ENCODE measurements around the gene PDCD5. TPM values are rescaled to one million over a fixed set of nuclear protein-coding genes. Genes with fewer than 3 reads are reported as not detected.
"Not testable (repeated sequence)": the region's sequence is repeated elsewhere in the genome, so short reads cannot be mapped to it uniquely, and the experiment has no call there.

PDCD5 gene
- total and polyA plus RNA-seq, 9 donors = 109 to 134 (median 115) TPM

DNA sequence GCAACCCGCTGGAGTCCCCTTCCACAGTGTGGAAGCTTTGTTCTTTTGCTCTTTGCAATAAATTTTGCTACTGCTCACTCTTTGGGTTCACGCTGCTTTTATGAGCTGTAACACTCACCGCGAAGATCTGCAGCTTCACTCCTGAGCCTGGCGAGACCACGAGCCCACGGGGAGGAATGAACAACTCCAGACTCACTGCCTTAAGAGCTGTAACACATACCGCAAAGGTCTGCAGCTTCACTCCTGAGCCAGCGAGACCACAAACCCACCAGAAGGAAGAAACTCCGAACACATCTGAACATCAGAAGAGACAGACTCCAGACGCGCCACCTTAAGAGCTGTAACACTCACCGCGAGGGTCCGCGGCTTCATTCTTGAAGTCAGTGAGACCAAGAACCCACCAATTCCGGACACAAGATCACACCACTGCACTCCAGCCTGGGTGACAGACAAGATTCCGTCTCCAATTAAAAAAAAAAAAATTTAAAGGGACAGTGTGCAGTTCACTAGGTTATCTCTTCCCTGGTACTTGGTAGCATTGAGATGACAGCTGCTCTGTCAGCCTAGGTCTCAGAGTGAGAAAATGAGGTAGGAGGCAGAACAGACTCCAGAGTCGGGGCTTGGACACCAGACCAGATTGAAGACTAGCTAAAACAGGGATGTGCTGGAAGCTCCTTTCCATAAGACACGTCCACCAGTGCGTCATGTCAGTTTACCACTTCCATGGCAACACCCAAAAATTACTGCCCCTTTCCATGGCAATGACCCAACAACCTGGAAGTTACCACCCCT lies 8.1 kb upstream of the PDCD5 start:
- H3K4me1 ChIP-seq (ENCODE audit: control insufficient read depth, insufficient read depth, low read length); DNase-seq; H3K36me3 ChIP-seq (ENCODE audit: control insufficient read depth, insufficient read depth, low read length): not testable (repeated sequence)

DNA sequence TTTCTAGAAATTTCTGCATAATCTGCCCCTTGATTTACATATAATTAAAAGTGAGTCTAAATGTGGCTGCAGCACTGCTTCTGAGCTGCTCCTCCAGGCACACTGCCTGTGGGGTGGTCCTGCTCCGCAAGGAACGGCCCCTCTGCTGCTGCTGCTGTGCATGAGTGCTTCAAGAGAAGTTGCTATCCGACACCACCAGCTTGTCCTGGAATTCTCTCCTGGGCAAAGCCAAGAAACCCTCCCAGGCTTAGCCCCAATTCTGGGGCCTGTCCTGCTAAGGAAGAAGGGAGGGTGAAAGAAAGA lies 7.5 kb upstream of the PDCD5 start:
- WGBS (ENCODE audit: insufficient coverage) = 53% methylated on average over 2 of the region's 3 CpGs
- H3K4me1 ChIP-seq (ENCODE audit: control insufficient read depth, insufficient read depth, low read length) = no peaks in the 10 kb centered on the region
- no peak overlapping the region for H3K27ac ChIP-seq (ENCODE audit: low read length)
- H3K27me3 ChIP-seq (ENCODE audit: control insufficient read depth, insufficient read depth, low read length) = peaks cover 3% of the 10 kb centered on the region
- H3K36me3 ChIP-seq (ENCODE audit: control insufficient read depth, insufficient read depth, low read length) = no peaks in the 10 kb centered on the region
- H3K9me3 ChIP-seq (replicated peaks; ENCODE audit: control insufficient read depth, low read depth, low read length) = no peaks in the 10 kb centered on the region
- DNase-seq = no peak
- H3K4me3 ChIP-seq (ENCODE audit: low read length) = no peak overlapping the region

More for the DNA sequence above, 8.1 kb upstream of the PDCD5 start:
- not testable (repeated sequence) for H3K4me3 ChIP-seq (ENCODE audit: low read length); H3K27me3 ChIP-seq (ENCODE audit: control insufficient read depth, insufficient read depth, low read length); H3K27ac ChIP-seq (ENCODE audit: low read length); H3K9me3 ChIP-seq (replicated peaks; ENCODE audit: control insufficient read depth, low read depth, low read length)
- 48% methylated on average over 9 of the region's 21 CpGs for WGBS (ENCODE audit: insufficient coverage)

DNA sequence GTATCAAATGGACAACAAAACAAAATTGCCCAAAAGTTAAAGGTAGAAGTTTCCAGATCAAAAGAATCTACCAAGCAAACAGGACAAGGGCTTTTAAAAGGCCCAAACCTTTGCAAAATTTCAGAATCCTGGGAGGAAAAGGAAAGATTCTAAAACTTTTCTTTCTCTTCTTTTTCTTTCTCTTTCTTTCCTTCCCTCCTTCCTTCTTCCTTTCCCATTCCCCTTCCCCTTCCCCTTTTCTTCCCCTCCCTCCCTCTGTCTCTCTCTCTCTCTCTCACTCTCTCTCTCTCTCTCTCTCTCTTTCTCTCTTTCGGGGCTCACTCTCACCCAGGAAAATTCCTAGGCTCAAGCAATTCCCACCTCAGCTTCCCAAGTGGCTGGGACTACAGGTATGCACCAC lies 4.2 kb upstream of the PDCD5 start:
- WGBS (ENCODE audit: insufficient coverage) = no CpG with 5 or more reads among the region's 1 CpG
- no peak for DNase-seq
- Histone ChIP-seq H3K27me3 (ENCODE audit: control insufficient read depth, insufficient read depth, low read length) (peaks cover 3% of the 10 kb centered on the region), H3K4me3 (ENCODE audit: low read length) (no peak overlapping the region), H3K9me3 (replicated peaks; ENCODE audit: control insufficient read depth, low read depth, low read length) (no peaks in the 10 kb centered on the region), H3K4me1 (ENCODE audit: control insufficient read depth, insufficient read depth, low read length) (peaks cover 7% of the 10 kb centered on the region), H3K27ac (ENCODE audit: low read length) (no peak overlapping the region), H3K36me3 (ENCODE audit: control insufficient read depth, insufficient read depth, low read length) (no peaks in the 10 kb centered on the region)

DNA sequence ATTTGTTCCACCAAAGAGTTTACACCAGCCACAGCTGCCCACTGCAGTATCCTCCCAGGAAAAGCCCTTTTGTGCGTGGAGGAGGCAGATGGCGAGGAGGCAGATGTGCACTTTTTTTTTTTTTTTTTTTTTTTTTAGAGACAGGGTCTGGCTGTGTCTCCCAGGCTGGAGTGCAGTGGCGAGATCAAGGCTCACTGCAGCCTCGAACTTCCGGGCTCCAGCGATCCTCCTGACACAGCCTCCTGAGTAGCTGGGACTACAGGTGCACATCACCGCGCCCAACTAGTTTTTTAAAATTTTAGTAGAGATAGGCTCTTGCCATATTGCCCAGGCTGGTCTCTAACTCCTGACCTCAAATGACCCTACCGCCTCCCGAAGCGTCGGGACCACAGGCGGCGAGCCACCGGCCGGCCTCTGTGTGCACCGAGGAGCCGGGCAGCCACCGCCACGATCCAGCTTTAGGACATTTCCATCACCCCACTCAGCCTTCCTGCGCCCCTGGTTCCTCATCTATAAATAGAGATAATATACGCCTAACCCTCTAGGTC lies 563 bp upstream of the PDCD5 start:
- Histone ChIP-seq H3K36me3 (ENCODE audit: control insufficient read depth, insufficient read depth, low read length) (peaks cover 18% of the 10 kb centered on the region), H3K4me3 (ENCODE audit: low read length) (peak overlapping the region; percentile 62), H3K27ac (ENCODE audit: low read length) (peak overlapping the region; percentile 29), H3K4me1 (ENCODE audit: control insufficient read depth, insufficient read depth, low read length) (peaks cover 10% of the 10 kb centered on the region), H3K27me3 (ENCODE audit: control insufficient read depth, insufficient read depth, low read length) (peaks cover 3% of the 10 kb centered on the region), H3K9me3 (replicated peaks; ENCODE audit: control insufficient read depth, low read depth, low read length) (no peaks in the 10 kb centered on the region)
- no peak for DNase-seq
- WGBS (ENCODE audit: insufficient coverage) = 35% methylated on average over 4 of the region's 22 CpGs

DNA sequence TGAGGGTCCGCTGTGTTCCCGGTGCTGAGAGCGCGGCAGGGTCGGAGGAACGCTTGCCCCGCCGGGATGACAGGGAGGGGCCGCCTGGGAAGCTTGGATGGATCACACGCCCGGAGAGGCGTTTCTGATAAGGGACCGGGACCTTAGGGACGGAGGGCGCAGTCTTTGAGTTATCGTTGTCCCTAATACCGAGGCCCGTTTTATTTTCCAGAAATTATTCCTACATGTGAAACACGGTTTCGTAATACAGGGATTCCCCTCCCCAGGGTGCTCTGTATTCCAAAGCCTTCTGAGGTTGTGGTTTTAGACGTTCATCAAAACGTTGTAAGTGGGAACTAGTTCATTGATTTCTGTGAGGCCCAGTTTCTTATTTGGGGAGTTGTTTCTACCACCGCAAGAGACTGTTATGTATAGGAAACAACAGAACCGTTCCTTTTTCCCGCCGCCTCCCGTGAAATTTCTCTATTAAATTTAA lies 752 bp downstream of the PDCD5 start:
- Histone ChIP-seq H3K9me3 (replicated peaks; ENCODE audit: control insufficient read depth, low read depth, low read length) (no peaks in the 10 kb centered on the region), H3K4me3 (ENCODE audit: low read length) (peak overlapping the region; percentile 90), H3K36me3 (ENCODE audit: control insufficient read depth, insufficient read depth, low read length) (peaks cover 26% of the 10 kb centered on the region), H3K27me3 (ENCODE audit: control insufficient read depth, insufficient read depth, low read length) (no peaks in the 10 kb centered on the region), H3K27ac (ENCODE audit: low read length) (peak overlapping the region; percentile 82), H3K4me1 (ENCODE audit: control insufficient read depth, insufficient read depth, low read length) (peaks cover 10% of the 10 kb centered on the region)
- WGBS (ENCODE audit: insufficient coverage) = 0% methylated on average over 12 of the region's 27 CpGs
- peak; percentile 43 for DNase-seq

DNA sequence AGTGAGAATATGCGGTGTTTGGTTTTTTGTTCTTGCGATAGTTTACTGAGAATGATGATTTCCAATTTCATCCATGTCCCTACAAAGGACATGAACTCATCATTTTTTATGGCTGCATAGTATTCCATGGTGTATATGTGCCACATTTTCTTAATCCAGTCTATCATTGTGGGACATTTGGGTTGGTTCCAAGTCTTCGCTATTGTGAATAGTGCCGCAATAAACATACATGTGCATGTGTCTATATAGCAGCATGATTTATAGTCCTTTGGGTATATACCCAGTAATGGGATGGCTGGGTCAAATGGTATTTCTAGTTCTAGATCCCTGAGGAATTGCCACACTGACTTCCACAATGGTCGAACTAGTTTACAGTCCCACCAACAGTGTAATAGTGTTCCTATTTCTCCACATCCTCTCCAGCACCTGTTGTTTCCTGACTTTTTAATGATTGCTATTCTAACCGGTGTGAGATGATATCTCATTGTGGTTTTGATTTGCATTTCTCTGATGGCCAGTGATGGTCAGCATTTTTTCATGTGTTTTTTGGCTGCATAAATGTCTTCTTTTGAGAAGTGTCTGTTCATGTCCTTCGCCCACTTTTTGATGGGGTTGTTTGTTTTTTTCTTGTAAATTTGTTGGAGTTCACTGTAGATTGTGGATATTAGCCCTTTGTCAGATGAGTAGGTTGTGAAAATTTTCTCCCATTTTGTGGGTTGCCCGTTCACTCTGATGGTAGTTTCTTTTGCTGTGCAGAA lies 6.9 kb downstream of the PDCD5 start:
- H3K27me3 ChIP-seq (ENCODE audit: control insufficient read depth, insufficient read depth, low read length); H3K9me3 ChIP-seq (replicated peaks; ENCODE audit: control insufficient read depth, low read depth, low read length); H3K4me3 ChIP-seq (ENCODE audit: low read length); H3K4me1 ChIP-seq (ENCODE audit: control insufficient read depth, insufficient read depth, low read length); DNase-seq; H3K27ac ChIP-seq (ENCODE audit: low read length): not testable (repeated sequence)
- WGBS (ENCODE audit: insufficient coverage) = no CpG with 5 or more reads among the region's 8 CpGs
- peaks cover 29% of the 10 kb centered on the region for H3K36me3 ChIP-seq (ENCODE audit: control insufficient read depth, insufficient read depth, low read length)

DNA sequence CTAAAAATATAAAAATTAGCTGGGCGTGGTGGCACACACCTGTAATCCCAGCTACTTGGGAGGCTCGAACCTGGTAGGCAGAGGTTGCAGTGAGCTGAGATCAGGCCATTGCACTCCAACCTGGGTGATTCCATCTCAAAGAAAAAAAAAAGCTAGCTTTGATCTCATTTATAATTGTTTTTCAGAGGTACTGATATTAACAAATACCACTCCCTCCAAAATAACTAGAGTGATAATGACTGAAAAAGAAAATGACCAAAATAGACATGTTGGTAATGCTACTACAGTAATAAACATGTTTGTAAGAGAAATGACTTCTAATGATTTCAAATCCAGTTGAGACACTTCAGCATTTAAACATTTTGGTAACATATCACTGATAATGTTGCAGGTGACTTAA lies 13.0 kb downstream of the PDCD5 start:
- peaks cover 36% of the 10 kb centered on the region for H3K36me3 ChIP-seq (ENCODE audit: control insufficient read depth, insufficient read depth, low read length)
- no peaks in the 10 kb centered on the region for H3K9me3 ChIP-seq (replicated peaks; ENCODE audit: control insufficient read depth, low read depth, low read length)
- H3K4me1 ChIP-seq (ENCODE audit: control insufficient read depth, insufficient read depth, low read length) = no peaks in the 10 kb centered on the region
- no peak for DNase-seq
- no CpG with 5 or more reads among the region's 2 CpGs for WGBS (ENCODE audit: insufficient coverage)
- H3K4me3 ChIP-seq (ENCODE audit: low read length) = no peak overlapping the region
- no peaks in the 10 kb centered on the region for H3K27me3 ChIP-seq (ENCODE audit: control insufficient read depth, insufficient read depth, low read length)
- H3K27ac ChIP-seq (ENCODE audit: low read length) = no peak overlapping the region

DNA sequence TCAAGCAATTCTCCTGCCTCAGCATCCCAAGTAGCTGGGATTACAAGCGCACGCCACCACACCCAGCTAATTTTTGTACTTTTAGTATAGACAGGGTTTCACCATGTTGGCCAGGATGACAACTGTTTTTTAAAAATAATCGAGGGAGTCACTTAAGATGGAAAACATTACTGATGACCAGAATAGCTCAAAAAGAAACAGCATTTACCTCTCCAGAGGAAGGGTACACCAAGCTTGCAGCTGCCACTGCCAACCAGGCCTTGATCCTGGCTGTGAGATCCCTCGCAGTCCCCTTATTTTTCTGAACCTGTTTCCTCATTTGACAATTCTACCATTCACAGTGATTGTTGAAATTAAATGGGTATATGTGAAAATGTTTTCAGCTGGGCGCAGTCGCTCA lies 14.5 kb downstream of the PDCD5 start:
- no peak for DNase-seq
- no CpG with 5 or more reads among the region's 6 CpGs for WGBS (ENCODE audit: insufficient coverage)
- Histone ChIP-seq H3K27me3 (ENCODE audit: control insufficient read depth, insufficient read depth, low read length) (no peaks in the 10 kb centered on the region), H3K4me1 (ENCODE audit: control insufficient read depth, insufficient read depth, low read length) (no peaks in the 10 kb centered on the region), H3K36me3 (ENCODE audit: control insufficient read depth, insufficient read depth, low read length) (peaks cover 36% of the 10 kb centered on the region), H3K9me3 (replicated peaks; ENCODE audit: control insufficient read depth, low read depth, low read length) (no peaks in the 10 kb centered on the region), H3K27ac (ENCODE audit: low read length) (no peak overlapping the region), H3K4me3 (ENCODE audit: low read length) (no peak overlapping the region)

DNA sequence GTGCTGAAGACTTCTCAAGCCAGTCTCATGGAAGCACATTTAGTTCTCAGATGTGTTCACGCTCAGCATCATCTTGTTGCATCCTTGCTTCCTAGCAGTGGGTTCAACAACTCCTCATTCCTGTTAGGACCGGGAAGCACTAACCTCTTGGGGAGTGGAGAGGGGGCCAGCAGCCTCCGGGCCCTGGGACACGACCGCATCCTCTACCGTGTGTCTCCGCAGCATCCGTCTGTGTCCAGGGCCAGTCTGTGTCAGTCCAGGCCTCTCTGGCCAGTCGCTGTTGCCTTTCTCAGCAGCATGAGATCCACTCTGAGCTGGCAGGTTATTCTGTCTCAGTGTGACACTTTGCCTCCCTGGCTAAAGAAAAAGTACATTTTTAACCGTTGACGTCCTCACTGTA lies 17.0 kb downstream of the PDCD5 start:
- Histone ChIP-seq H3K4me1 (ENCODE audit: control insufficient read depth, insufficient read depth, low read length) (no peaks in the 10 kb centered on the region), H3K27me3 (ENCODE audit: control insufficient read depth, insufficient read depth, low read length) (no peaks in the 10 kb centered on the region), H3K4me3 (ENCODE audit: low read length) (no peak overlapping the region), H3K9me3 (replicated peaks; ENCODE audit: control insufficient read depth, low read depth, low read length) (no peaks in the 10 kb centered on the region), H3K27ac (ENCODE audit: low read length) (no peak overlapping the region), H3K36me3 (ENCODE audit: control insufficient read depth, insufficient read depth, low read length) (peaks cover 43% of the 10 kb centered on the region)
- WGBS (ENCODE audit: insufficient coverage) = 92% methylated on average over 10 of the region's 11 CpGs
- DNase-seq = no peak

DNA sequence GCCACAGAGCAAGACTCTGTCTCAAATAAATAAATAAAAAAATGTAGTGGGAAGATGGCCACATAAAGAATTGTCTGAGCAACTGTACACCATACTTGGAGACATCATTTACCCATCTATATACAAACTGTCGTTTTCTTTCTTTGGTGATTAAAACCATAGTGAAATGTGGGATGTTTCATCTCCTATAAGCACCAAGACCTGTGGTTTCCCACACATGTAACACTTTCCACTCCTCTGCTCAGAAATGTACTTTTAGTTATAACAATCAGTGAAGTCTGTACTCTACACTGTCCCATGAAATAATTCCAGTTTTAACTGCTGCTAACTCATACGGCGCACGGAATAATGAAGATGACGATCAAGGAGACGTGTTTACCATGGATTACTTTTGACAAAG lies 18.3 kb downstream of the PDCD5 start:
- no peak for DNase-seq
- Histone ChIP-seq H3K36me3 (ENCODE audit: control insufficient read depth, insufficient read depth, low read length) (peaks cover 48% of the 10 kb centered on the region), H3K27ac (ENCODE audit: low read length) (no peak overlapping the region)

More for the DNA sequence above, 18.3 kb downstream of the PDCD5 start:
- H3K4me3 ChIP-seq (ENCODE audit: low read length) = no peak overlapping the region
- no peaks in the 10 kb centered on the region for H3K27me3 ChIP-seq (ENCODE audit: control insufficient read depth, insufficient read depth, low read length)
- H3K9me3 ChIP-seq (replicated peaks; ENCODE audit: control insufficient read depth, low read depth, low read length) = no peaks in the 10 kb centered on the region
- WGBS (ENCODE audit: insufficient coverage) = 95% methylated on average over 4 of the region's 6 CpGs
- no peaks in the 10 kb centered on the region for H3K4me1 ChIP-seq (ENCODE audit: control insufficient read depth, insufficient read depth, low read length)

Measured in muscle of leg (tissue), 11 donors.